GM12878 (cell line): ENCODE results near the gene NOS1AP. TPM values are rescaled to one million over a fixed set of nuclear protein-coding genes. Genes with fewer than 3 reads are reported as not detected.

Experiments used
- ATAC-seq: fragments of 200-7000 bp; cut with Tn5 transposase; 3 replicates; pipeline ENCODE4 v1.9.1; 2020; ENCODE audit warnings: mild to moderate bottlenecking, moderate library complexity
- BruUV-seq: library from RNA; stranded (reverse); fragments of 400-500 nt; replicated peaks from 2 replicates; lab custom pipeline; 2021; lab: Mats Ljungman, UMichigan
- CTCF ChIA-PET: fragments of 300-600 bp; sonication (Branson Sonifier 250); formaldehyde crosslinking; extraction: SDS; loops from one replicate; lab custom pipeline; 2021; ENCODE audit warnings: inconsistent platforms; lab: Yijun Ruan, JAX
- POLR2A ChIA-PET: fragments of 350-600 bp; formaldehyde crosslinking; extraction: SDS; loops from one replicate; lab custom pipeline; 2021; ENCODE audit warnings: inconsistent platforms; lab: Charles Lee
- RAD21 ChIA-PET: fragments of 300-600 bp; sonication (Branson Sonifier 250); formaldehyde crosslinking; loops from one replicate; lab custom pipeline; 2023; ENCODE audit warnings: antibody characterized with exemption; ENCODE audit not compliant: unreplicated experiment; lab: Charles Lee
- SMC1A ChIA-PET: fragments of 300-600 bp; sonication (Branson Sonifier 250); formaldehyde crosslinking; loops from one replicate; lab custom pipeline; 2023; ENCODE audit not compliant: unreplicated experiment, uncharacterized antibody; lab: Charles Lee
- DNase-seq: peaks from one replicate; pipeline ENCODE4 v3.0.0-alpha.2; 2011; ENCODE audit warnings: low read depth, low spot score
- FAIRE-seq: peaks from 3 replicates; lab custom pipeline; 2011; peaks lifted over from hg19 to GRCh38; lab: Jason Lieb, UNC
- H2AFZ ChIP-seq: 2 replicates; pipeline ENCODE4 v1.6.0; 2011; ENCODE audit warnings: low read depth, low read length, control low read depth; ENCODE audit not compliant: control insufficient read depth
- H3K27ac ChIP-seq: 2 replicates; pipeline ENCODE4 v1.5.1; 2011; ENCODE audit warnings: control low read depth; ENCODE audit not compliant: control insufficient read depth, insufficient read depth
- H3K27me3 ChIP-seq, 2 experiments: replicated peaks in 1 of 2; 2 replicates each; pipeline versions ENCODE4 v1.6.0 to v1.6.1; 2011; ENCODE audit warnings: low read length in 1 of 2; ENCODE audit not compliant: control insufficient read depth in 2 of 2, insufficient read depth in 2 of 2
- H3K36me3 ChIP-seq, 2 experiments: 2 replicates each; pipeline ENCODE4 v1.5.1; 2011; ENCODE audit warnings: low read length in 1 of 2; ENCODE audit not compliant: control insufficient read depth in 2 of 2, insufficient read depth in 2 of 2
- H3K4me1 ChIP-seq: 2 replicates; pipeline ENCODE4 v1.6.1; 2011; ENCODE audit warnings: mild to moderate bottlenecking, low read length, moderate library complexity, mixed read lengths; ENCODE audit not compliant: control insufficient read depth, insufficient read depth
- H3K4me2 ChIP-seq: 2 replicates; pipeline ENCODE4 v1.6.0; 2011; ENCODE audit warnings: control low read depth; ENCODE audit not compliant: control insufficient read depth, insufficient read depth
- H3K4me3 ChIP-seq: fragments of 200-600 bp; sonication (generic); 2 replicates; pipeline ENCODE4 v1.5.1; 2016
- H3K79me2 ChIP-seq: 2 replicates; pipeline ENCODE4 v1.6.0; 2011; ENCODE audit warnings: low read length; ENCODE audit not compliant: control insufficient read depth, insufficient read depth
- H3K9ac ChIP-seq: 2 replicates; pipeline ENCODE4 v1.8.0; 2011; ENCODE audit warnings: low read length, control low read depth, mixed read lengths; ENCODE audit not compliant: control insufficient read depth, insufficient read depth
- H3K9me3 ChIP-seq: replicated peaks from 3 replicates; pipeline ENCODE4 v1.5.1; 2011; ENCODE audit warnings: mild to moderate bottlenecking, low read length; ENCODE audit not compliant: control insufficient read depth, insufficient read depth
- H4K20me1 ChIP-seq: 2 replicates; pipeline ENCODE4 v1.6.0; 2011; ENCODE audit not compliant: control insufficient read depth, insufficient read depth
- BHLHE40 ChIP-seq, 2 experiments: fragments of 450-650 bp in 1 of 2; IDR thresholded peaks; 2 replicates each; pipeline ENCODE4 v1.6.1; 2011 to 2017; ENCODE audit warnings: low read depth in 2 of 2, borderline replicate concordance in 1 of 2, improper control_type of control experiment in 1 of 2, low read length in 1 of 2, mild to moderate bottlenecking in 1 of 2
- MEF2A ChIP-seq: IDR thresholded peaks from 2 replicates; pipeline ENCODE4 v1.6.1; 2011; ENCODE audit warnings: low read depth, mild to moderate bottlenecking, low read length, moderate library complexity; ENCODE audit not compliant: insufficient read depth
- NR2C1 ChIP-seq: fragments of 450-650 bp; IDR thresholded peaks from 2 replicates; pipeline ENCODE4 v1.6.1; 2017; ENCODE audit warnings: antibody characterized with exemption, mild to moderate bottlenecking, moderate library complexity
- REST ChIP-seq: IDR thresholded peaks from 2 replicates; pipeline ENCODE4 v1.6.1; 2012; ENCODE audit warnings: mild to moderate bottlenecking, low read depth, low read length
- SUZ12 ChIP-seq: fragments of 200-600 bp; sonication (generic); IDR thresholded peaks from one replicate; pipeline ENCODE4 v1.6.1; 2018; ENCODE audit warnings: antibody characterized with exemption, mild to moderate bottlenecking; ENCODE audit not compliant: unreplicated experiment
- ZNF592 ChIP-seq: fragments of 450-650 bp; IDR thresholded peaks from 2 replicates; pipeline ENCODE4 v1.6.1; 2017; ENCODE audit warnings: mild to moderate bottlenecking, moderate library complexity
- ZNF622 ChIP-seq: fragments of 450-650 bp; IDR thresholded peaks from 2 replicates; pipeline ENCODE4 v1.6.1; 2017; ENCODE audit warnings: mild to moderate bottlenecking, inconsistent platforms
- WGBS: methylation state at CpG from one replicate; pipeline ENCODE4 v1.1.6; 2016; ENCODE audit warnings: low lambda C conversion rate; ENCODE audit not compliant: insufficient replicate concordance, insufficient coverage; ENCODE audit errors: missing lambda C conversion rate; 5-methylcytosine and 5-hydroxymethylcytosine counted together
- in situ Hi-C: fragments of 300-500 bp; cut with MboI; formaldehyde crosslinking; loops from 9 replicates; pipeline ENCODE4 v1.14.3; 2018; ENCODE audit warnings: mixed read lengths
- intact Hi-C: fragments of 100-400 bp; cut with micrococcal nuclease; formaldehyde crosslinking; loops from one replicate; pipeline ENCODE4 v1.14.2; 2022; ENCODE audit not compliant: unreplicated experiment
- polyA plus RNA-seq, 11 experiments: library from polyadenylated mRNA; depleted of rRNA in 4 of 11; unstranded in 6 of 11; stranded (reverse) in 5 of 11; fragments of >200 nt; fragmentation: Nextera tagmentation in 4 of 11; fragmentation: Illumina TruSeq in 1 of 11; extraction: Ambion mirVana in 4 of 11; extraction: Trizol in 1 of 11; gene quantifications; 1 replicate in 1 of 11; 2 replicates in 10 of 11; pipeline versions ENCODE4 v1.2.1 to v1.2.3, GENCODE V29; 2011 to 2016; ENCODE audit warnings: inconsistent platforms in 2 of 11, missing spikeins in 2 of 11, low read depth in 1 of 11
- total RNA-seq, 4 experiments: library from RNA; depleted of rRNA in 3 of 4; stranded (reverse); fragments of >200 nt in 3 of 4; fragmentation: Illumina TruSeq in 1 of 4; extraction: Trizol in 1 of 4; gene quantifications; 2 replicates each; pipeline versions ENCODE4 v1.2.1 to v1.2.3, GENCODE V29; 2013 to 2021

The NOS1AP gene
- total and polyA plus RNA-seq, 10 of the 15 experiments (the other 5 are each of a cell fraction or from before 2014, with no cell fraction given): 0.03 to 0.15 TPM; not detected in 8

- no peaks in the 10 kb centered on the region for H4K20me1 ChIP-seq
- no peaks in the 10 kb centered on the region for H3K79me2 ChIP-seq
- no peak overlapping the region for H3K9ac ChIP-seq
- DNase-seq: no peak
- H3K4me1 ChIP-seq: peaks cover 4% of the 10 kb centered on the region
- intact Hi-C loops (no loop called here), in situ Hi-C loops (no loop called here)
- no peak for TF ChIP-seq SUZ12
- no peak for TF ChIP-seq BHLHE40 (IDR thresholded peaks at IDR 0.05; ENCODE audit: borderline replicate concordance in 1 of 2, low read depth in 2 of 2, low read length in 1 of 2)
- TF ChIP-seq NR2C1: no peak
- no peak for TF ChIP-seq ZNF592
- TF ChIP-seq REST: no peak
- no peak for TF ChIP-seq MEF2A
- TF ChIP-seq ZNF622: no peak
- ChIA-PET CTCF (interaction anchor here (1.1 to 8.0 kb wide), 3 partner anchors 9 to 311 kb away, joined by 5 to 104 read pairs (median 7); no protein-coding TSS in a partner anchor), RAD21 (interaction anchor here (1.9 kb wide), 1 partner anchor 9 kb away, joined by 5 read pairs; no protein-coding TSS in a partner anchor), SMC1A (interaction anchor here (1.4 kb wide), 1 partner anchor 21 kb away, joined by 3 read pairs; no protein-coding TSS in a partner anchor), POLR2A (no interaction called here)
- no peak overlapping the region for H3K4me2 ChIP-seq
- FAIRE-seq: no peak
- BruUV-seq: no TSS peak
- H3K4me3 ChIP-seq: no peak overlapping the region
- H2AFZ ChIP-seq: no peak overlapping the region
- no peak overlapping the region for H3K27ac ChIP-seq
- WGBS: 48% methylated on average over 9 of the region's 9 CpGs
- no peaks in the 10 kb centered on the region for H3K9me3 ChIP-seq
- no peak for ATAC-seq
- H3K36me3 ChIP-seq: no peaks in the 10 kb centered on the region
- H3K27me3 ChIP-seq: no peaks in the 10 kb centered on the region
Observed at GRCh38 chr1:162366671-162367070, 297.2 kb downstream of the NOS1AP start.
